Type B pancreatic cell (in vitro differentiated cells): ENCODE measurements around the gene KRT78. TPM values are rescaled to one million over a fixed set of nuclear protein-coding genes. Genes with fewer than 3 reads are reported as not detected.

Experiments used
- DNase-seq: peaks from one replicate; pipeline ENCODE4 v3.0.0; 2021; ENCODE audit warnings: mixed read lengths; ENCODE audit not compliant: unreplicated experiment; ENCODE audit errors: extremely low spot score
- H3K27ac Mint-ChIP-seq: 2 replicates; pipeline ENCODE4 v1.8.0; 2021; ENCODE audit warnings: mild to moderate bottlenecking, mixed read lengths
- H3K27me3 Mint-ChIP-seq: 2 replicates; pipeline ENCODE4 v1.8.0; 2021; ENCODE audit warnings: mixed read lengths
- H3K36me3 Mint-ChIP-seq: 2 replicates; pipeline ENCODE4 v1.8.0; 2021; ENCODE audit warnings: mixed read lengths
- H3K4me1 Mint-ChIP-seq: one replicate; pipeline ENCODE4 v1.8.0; 2021; ENCODE audit warnings: mixed read lengths; ENCODE audit not compliant: unreplicated experiment
- H3K4me3 Mint-ChIP-seq: 2 replicates; pipeline ENCODE4 v1.8.0; 2021; ENCODE audit warnings: mild to moderate bottlenecking, mixed read lengths
- H3K9me3 Mint-ChIP-seq: 2 replicates; pipeline ENCODE4 v1.8.0; 2021; ENCODE audit warnings: mixed read lengths
- total RNA-seq: library from RNA; stranded (reverse); gene quantifications from 2 replicates; pipeline ENCODE4 v1.2.1, GENCODE V29; 2021; ENCODE audit warnings: low replicate concordance
- TF ChIP-seq, protein P1 (sequence below): fragments of 200-600 bp; sonication (generic); conservative IDR thresholded peaks from 2 replicates; pipeline ENCODE4 v1.5.0; 2021; ENCODE audit warnings: antibody characterized with exemption, mild to moderate bottlenecking

The KRT78 gene
- total RNA-seq, 1 donor from 2014 or later = 14.7 TPM

DNA sequence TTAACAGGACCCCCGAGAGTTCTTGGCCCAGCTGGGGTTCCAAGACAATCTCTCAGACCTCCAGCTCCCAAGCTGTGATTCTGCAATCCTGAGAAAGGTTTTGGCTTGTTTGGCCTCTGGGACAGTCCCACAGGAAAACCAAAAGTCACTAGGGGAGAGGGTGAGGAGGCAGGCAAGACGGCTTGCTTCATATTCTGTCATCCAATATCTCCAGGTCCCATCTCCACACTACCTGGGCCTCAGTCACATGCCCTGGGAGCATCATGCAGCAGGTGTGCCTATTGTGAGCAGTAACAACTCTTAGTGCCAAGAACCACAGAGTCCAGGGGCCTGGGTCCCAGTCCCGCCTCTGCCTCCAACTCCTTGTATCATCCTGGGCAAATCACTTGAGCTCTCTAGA is 16.3 kb downstream of the KRT78 start:
- no peaks in the 10 kb centered on the region for H3K4me1 Mint-ChIP-seq
- no peak overlapping the region for H3K4me3 Mint-ChIP-seq
- DNase-seq = no peak
- H3K27ac Mint-ChIP-seq = no peak overlapping the region
- no peaks in the 10 kb centered on the region for H3K36me3 Mint-ChIP-seq
- H3K27me3 Mint-ChIP-seq = peaks cover 28% of the 10 kb centered on the region
- TF ChIP-seq, protein P1, sequence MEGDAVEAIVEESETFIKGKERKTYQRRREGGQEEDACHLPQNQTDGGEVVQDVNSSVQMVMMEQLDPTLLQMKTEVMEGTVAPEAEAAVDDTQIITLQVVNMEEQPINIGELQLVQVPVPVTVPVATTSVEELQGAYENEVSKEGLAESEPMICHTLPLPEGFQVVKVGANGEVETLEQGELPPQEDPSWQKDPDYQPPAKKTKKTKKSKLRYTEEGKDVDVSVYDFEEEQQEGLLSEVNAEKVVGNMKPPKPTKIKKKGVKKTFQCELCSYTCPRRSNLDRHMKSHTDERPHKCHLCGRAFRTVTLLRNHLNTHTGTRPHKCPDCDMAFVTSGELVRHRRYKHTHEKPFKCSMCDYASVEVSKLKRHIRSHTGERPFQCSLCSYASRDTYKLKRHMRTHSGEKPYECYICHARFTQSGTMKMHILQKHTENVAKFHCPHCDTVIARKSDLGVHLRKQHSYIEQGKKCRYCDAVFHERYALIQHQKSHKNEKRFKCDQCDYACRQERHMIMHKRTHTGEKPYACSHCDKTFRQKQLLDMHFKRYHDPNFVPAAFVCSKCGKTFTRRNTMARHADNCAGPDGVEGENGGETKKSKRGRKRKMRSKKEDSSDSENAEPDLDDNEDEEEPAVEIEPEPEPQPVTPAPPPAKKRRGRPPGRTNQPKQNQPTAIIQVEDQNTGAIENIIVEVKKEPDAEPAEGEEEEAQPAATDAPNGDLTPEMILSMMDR = no peak
- H3K9me3 Mint-ChIP-seq = no peaks in the 10 kb centered on the region

DNA sequence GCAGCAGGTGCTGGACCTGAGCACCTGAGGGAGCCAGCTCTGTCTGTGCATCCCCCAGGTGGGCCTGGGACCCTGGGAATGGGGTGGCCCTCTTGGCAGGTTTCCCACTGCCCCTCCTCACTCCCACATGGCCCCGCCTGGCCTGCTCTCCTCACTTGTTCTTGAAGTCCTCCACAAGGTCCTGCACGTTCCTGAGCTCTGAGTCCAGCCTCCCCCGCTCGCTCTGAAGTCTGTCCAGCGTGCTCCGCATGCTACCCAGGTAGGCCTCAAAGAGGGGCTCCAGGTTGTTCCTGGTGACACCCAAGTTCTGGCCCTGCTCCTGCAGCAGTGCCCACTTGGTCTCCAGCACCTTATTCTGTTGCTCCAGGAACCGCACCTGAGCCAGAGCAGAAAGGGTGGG is 17.5 kb downstream of the KRT78 start:
- Mint-ChIP-seq H3K4me3 (no peak overlapping the region), H3K4me1 (no peaks in the 10 kb centered on the region), H3K27ac (no peak overlapping the region), H3K27me3 (peaks cover 19% of the 10 kb centered on the region), H3K36me3 (no peaks in the 10 kb centered on the region), H3K9me3 (no peaks in the 10 kb centered on the region)
- TF ChIP-seq, protein P1 = no peak
- no peak for DNase-seq

DNA sequence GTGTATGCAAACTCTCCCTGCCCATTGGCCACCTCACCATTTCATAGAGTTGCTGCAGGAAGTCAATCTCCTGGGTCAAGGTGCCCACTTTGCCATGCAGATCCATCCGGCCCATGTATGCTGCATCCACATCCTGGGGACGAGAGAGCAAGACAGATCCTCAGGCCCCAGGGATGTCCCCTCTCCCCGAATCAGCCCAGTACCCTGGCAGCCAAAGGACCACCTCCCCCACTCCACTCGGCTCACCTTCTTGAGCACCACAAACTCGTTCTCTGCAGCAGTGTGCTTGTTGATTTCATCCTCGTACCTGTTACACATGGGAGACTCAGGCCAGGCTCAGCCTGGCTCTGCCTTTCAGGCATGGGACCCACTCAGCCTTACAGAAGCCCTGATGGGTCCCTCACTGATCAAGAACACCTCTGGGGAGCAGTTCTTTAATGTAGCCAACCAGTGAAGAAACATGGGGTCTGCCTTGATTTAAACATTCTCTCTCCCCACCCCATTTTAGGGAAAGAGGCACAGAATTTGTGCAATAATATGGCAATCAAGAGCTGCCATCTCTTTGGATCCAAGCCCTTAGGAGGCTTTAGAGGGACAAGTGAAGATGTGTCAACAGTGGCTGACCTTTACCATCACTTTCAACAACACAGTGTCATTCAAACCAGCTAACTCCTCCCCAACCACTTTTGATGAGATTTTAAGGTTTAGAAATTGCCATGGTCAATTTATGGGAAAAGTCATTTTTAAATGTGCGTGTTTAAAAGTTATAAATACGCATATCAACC is 18.6 kb downstream of the KRT78 start:
- Mint-ChIP-seq H3K4me3 (no peak overlapping the region), H3K4me1 (no peaks in the 10 kb centered on the region), H3K9me3 (no peaks in the 10 kb centered on the region), H3K36me3 (no peaks in the 10 kb centered on the region), H3K27ac (no peak overlapping the region), H3K27me3 (peaks cover 14% of the 10 kb centered on the region)
- DNase-seq = no peak
- TF ChIP-seq, protein P1 = no peak

DNA sequence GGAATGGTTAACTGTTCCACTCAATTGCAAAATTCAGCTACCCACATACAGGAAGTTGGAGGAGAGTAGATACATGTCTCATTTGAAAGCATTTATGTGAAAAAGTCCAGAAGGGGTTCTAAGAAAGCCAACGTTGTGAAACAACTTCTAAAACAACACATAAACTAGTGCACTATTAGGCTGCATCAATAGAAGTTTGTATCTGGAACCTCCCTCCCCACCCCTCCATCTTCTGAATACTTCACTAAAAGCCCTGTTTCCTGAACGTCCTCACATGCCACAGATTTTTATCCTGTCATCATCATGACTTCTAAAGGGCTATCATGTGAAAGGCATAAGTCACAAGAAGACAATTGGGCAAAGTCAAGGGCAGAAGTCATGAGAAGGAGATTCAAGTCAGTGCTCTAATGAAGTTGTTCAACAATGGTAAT is 20.2 kb downstream of the KRT78 start:
- no peak for DNase-seq
- Mint-ChIP-seq H3K4me3 (no peak overlapping the region), H3K27ac (no peak overlapping the region), H3K36me3 (no peaks in the 10 kb centered on the region), H3K9me3 (no peaks in the 10 kb centered on the region), H3K27me3 (peaks cover 14% of the 10 kb centered on the region), H3K4me1 (no peaks in the 10 kb centered on the region)
- TF ChIP-seq, protein P1 = no peak

DNA sequence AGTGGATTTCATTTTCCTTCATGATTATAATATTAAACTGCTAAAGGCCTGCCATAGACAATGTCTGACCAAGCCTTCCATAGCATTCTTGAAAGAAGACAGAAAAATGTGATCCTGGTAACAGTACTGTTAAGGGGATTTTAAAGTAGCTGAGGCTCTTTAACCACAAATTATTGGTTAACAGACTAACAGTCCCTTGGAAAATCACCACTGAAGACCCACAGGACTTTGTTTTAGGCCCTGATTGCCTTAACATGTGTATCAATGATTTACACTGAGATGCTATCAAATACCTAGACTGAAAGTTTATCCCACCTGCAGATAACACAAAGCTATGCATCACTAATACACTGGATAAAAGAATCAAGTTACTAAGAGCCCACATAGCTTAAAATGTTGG is 20.6 kb downstream of the KRT78 start:
- H3K4me1 Mint-ChIP-seq = no peaks in the 10 kb centered on the region

More for the DNA sequence above, 20.6 kb downstream of the KRT78 start:
- Mint-ChIP-seq H3K27ac (no peak overlapping the region), H3K4me3 (no peak overlapping the region), H3K9me3 (no peaks in the 10 kb centered on the region), H3K27me3 (peaks cover 16% of the 10 kb centered on the region), H3K36me3 (no peaks in the 10 kb centered on the region)
- TF ChIP-seq, protein P1 = no peak
- no peak for DNase-seq
